Neural progenitor cell (in vitro differentiated cells): Measurements from ENCODE around the gene CNPY4.

Experiments used
- CTCF ChIP-seq: fragments of 200-600 bp; sonication (generic); IDR thresholded peaks from 2 replicates; pipeline ENCODE4 v1.5.1; 2017; ENCODE audit warnings: antibody characterized with exemption, mild to moderate bottlenecking
- EZH2 ChIP-seq: fragments of 200-600 bp; sonication (generic); IDR thresholded peaks from 2 replicates; pipeline ENCODE4 v1.6.1; 2017; ENCODE audit warnings: antibody characterized with exemption, mild to moderate bottlenecking, moderate library complexity
- EZH2phosphoT487 ChIP-seq: fragments of 200-600 bp; sonication (generic); IDR thresholded peaks from 2 replicates; pipeline ENCODE4 v1.6.1; 2017; ENCODE audit warnings: antibody characterized with exemption

GRCh38 chr7:100157334-100158228 is 38.1 kb downstream of the CNPY4 start:
- TF ChIP-seq EZH2 = no peak
- no peak for TF ChIP-seq CTCF
- no peak for TF ChIP-seq EZH2phosphoT487
